Measurements from ENCODE around the gene SPEF1. TPM values are rescaled to one million over a fixed set of nuclear protein-coding genes. Genes with fewer than 3 reads are reported as not detected.

The SPEF1 gene
- total and polyA plus RNA-seq, 10 of the 15 experiments (the other 5 are each of a cell fraction or from before 2014, with no cell fraction given), result 0.12 TPM; not detected in 9

DNA sequence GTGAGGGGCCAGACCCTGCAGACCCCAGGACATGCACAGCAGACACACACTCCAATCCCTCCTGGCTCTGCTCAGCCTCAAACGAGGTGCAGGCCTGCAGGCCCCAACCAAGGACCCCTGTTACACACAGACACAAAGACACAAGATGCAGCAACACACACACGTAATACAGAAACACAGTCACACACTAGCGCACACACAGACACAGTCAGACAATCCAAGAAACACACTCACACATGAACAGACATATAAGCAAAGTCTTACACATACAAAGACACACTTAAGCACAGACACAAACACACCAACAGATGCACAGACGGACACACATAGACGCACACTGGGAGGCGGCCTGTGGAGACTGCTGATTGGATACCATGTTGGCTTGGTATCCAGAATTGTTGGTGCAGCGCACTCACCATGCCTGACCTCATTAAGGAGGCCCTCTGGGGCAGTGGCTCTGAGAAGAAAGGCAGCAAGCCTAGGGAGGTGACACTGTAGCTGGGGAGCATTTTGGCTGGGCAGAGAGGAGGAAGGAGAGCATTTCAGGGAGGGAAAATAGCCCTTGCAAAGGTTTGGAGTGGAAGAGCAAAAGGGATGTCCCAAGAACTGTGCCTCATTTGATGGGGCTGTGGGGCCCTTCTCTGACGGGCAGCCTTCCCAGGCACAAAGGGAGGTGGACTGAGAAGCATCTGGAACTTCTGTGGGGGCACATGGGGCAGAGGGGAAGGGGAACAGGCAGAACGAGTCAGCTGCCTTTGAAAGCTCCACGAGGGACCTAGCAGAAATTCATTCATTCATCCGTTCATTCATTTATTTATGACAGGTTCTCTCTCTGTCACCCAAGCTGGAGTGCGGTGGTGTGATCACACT is 50.2 kb downstream of the SPEF1 start:
- FAIRE-seq, result no peak
- Histone ChIP-seq H3K36me3 (ENCODE audit: control insufficient read depth in 2 of 2, insufficient read depth in 2 of 2, low read length in 1 of 2) (no peaks in the 10 kb centered on the region), H3K79me2 (ENCODE audit: control insufficient read depth, insufficient read depth, low read length) (no peaks in the 10 kb centered on the region), H3K27me3 (replicated peaks in 1 of 2; ENCODE audit: control insufficient read depth in 2 of 2, insufficient read depth in 2 of 2, low read length in 1 of 2) (peaks cover 1 to 4% of the 10 kb centered on the region in 2 experiments; a peak in 1 of 4 replicates), H4K20me1 (ENCODE audit: control insufficient read depth, insufficient read depth) (no peaks in the 10 kb centered on the region), H3K9ac (ENCODE audit: control insufficient read depth, insufficient read depth, low read length) (no peak overlapping the region), H3K9me3 (replicated peaks; ENCODE audit: control insufficient read depth, insufficient read depth, low read length) (no peaks in the 10 kb centered on the region), H3K27ac (ENCODE audit: control insufficient read depth, insufficient read depth) (no peak overlapping the region), H2AFZ (ENCODE audit: control insufficient read depth, low read depth, low read length) (no peak overlapping the region), H3K4me2 (ENCODE audit: control insufficient read depth, insufficient read depth) (no peak overlapping the region), H3K4me3 (no peak overlapping the region), H3K4me1 (ENCODE audit: control insufficient read depth, insufficient read depth, low read length) (no peaks in the 10 kb centered on the region)
- 32% methylated on average over 12 of the region's 12 CpGs for WGBS (ENCODE audit: insufficient coverage, insufficient replicate concordance, low lambda C conversion rate, missing lambda C conversion rate)
- intact Hi-C loops (cut with micrococcal nuclease; ENCODE audit: unreplicated experiment) (no loop called here), in situ Hi-C loops (cut with MboI) (no loop called here)
- ChIA-PET POLR2A (no interaction called here), CTCF (interaction anchor here (0.7 kb wide), 1 partner anchor 90 kb away, joined by 3 read pairs; the partner anchor contains the start of gene AP5S1), SMC1A (ENCODE audit: uncharacterized antibody, unreplicated experiment) (no interaction called here), RAD21 (ENCODE audit: unreplicated experiment) (no interaction called here)
- ATAC-seq, result no peak; the same call in 1 of the 3 replicates
- TF ChIP-seq ZNF384 (IDR thresholded peaks at IDR 0.05; ENCODE audit: borderline replicate concordance, low read depth, low read length), result no peak
- TF ChIP-seq CREB1 (IDR thresholded peaks at IDR 0.05; ENCODE audit: low read depth), result no peak
- TF ChIP-seq SMAD1 (IDR thresholded peaks at IDR 0.05; ENCODE audit: low read depth, partially characterized antibody), result no peak
- TF ChIP-seq, protein P1, sequence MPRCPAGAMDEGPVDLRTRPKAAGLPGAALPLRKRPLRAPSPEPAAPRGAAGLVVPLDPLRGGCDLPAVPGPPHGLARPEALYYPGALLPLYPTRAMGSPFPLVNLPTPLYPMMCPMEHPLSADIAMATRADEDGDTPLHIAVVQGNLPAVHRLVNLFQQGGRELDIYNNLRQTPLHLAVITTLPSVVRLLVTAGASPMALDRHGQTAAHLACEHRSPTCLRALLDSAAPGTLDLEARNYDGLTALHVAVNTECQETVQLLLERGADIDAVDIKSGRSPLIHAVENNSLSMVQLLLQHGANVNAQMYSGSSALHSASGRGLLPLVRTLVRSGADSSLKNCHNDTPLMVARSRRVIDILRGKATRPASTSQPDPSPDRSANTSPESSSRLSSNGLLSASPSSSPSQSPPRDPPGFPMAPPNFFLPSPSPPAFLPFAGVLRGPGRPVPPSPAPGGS (IDR thresholded peaks at IDR 0.05; ENCODE audit: borderline replicate concordance, insufficient read depth, low read depth, low read length, poor library complexity, severe bottlenecking), result peak; percentile 61
- TF ChIP-seq MYC (IDR thresholded peaks at IDR 0.05; ENCODE audit: insufficient read depth, insufficient read length, insufficient replicate concordance, low read length, severe bottlenecking), result no peak
- TF ChIP-seq PML (IDR thresholded peaks at IDR 0.05; ENCODE audit: low read length), result no peak
- no peak for DNase-seq (ENCODE audit: low read depth, low spot score)
- no TSS peak for BruUV-seq (replicated peaks)
